GM19395 (cell line): Measurements from ENCODE around the gene SRRM4.
"Not testable (repeated sequence)": the region's sequence is repeated elsewhere in the genome, so short reads cannot be mapped to it uniquely, and the experiment has no call there.

ENCODE experiments used
- ATAC-seq: cut with Tn5 transposase; IDR thresholded peaks from one replicate; pipeline ENCODE4 v1.9.1; 2021; ENCODE audit warnings: mild to moderate bottlenecking, moderate library complexity; ENCODE audit not compliant: unreplicated experiment

Gene SRRM4

DNA sequence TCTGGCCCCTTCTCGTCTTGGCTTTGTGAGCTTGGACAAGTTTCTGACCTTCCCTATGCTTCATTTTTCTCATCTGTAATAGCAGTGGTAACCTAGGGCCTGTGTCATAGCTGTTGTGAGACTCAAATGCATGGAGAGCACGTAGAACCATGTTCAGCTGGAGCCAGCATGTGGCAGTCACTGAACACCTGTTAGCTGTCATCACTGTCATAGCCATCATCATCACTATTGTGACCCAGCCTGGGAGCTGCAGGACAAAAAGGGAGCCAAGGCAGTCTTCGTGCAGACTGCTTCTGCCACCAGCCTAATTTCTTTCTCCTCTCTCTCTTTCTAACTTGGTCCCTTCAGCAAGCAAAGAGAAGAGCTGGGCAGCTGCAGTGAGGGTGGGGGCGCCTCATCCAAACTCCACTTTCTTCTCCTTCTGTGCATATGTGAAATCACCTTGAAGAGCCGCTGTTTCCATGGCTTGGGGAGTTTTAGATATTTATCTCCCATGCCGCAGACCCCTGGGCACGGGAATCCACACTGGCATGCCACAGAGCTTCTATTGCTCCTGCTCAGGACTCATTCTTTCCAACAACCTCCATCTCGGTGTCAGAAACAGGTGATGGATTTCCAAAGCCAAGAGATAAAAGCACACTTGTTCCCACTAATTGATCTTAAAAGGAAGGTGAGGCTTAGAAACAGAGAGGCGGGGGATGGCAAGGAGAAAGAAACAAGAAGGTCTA is 87.0 kb downstream of the SRRM4 start:
- no peak for ATAC-seq

DNA sequence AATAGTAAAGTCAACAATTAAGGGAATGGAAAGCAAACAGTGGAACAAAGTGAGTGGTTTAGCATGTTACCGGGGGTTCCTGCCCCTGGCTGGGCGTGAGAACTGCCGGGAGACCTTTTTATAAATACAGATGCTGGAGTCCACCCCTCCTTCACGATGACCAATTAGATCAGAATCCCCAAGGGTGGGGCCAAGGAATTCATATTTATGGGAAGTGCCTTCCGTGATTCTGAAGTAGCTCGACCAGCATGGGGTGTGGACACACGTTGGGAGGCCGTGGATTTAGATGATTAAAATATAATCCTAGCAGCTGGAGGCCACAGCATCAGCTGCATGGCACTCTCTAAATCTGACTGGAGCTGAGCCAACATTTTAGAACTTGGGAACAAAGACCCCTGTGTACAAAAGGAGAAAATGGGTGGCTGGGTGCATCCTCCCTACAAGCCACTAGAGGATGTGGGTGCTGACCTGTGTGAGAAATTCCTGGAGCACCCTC is 87.9 kb downstream of the SRRM4 start:
- ATAC-seq, result no peak

DNA sequence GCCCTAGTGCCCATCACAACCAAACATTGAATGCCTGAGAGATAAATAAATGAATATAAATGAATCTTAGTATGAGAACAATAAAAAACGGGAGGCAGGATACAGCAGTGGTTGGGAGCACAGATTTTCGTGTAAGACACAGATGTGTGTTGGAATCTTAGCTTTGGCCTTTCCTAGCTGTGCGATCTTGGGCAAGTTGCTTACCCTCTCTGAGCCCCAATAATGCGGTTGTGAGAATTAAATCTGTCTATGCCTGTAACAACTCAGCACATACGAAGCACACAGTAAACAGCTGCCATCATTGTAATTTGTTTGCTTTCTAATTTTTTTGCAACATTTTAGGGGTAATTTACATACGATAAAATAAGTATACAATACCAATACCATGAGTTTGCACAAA is 89.8 kb downstream of the SRRM4 start:
- no peak for ATAC-seq

- ATAC-seq, result no peak
Measured at GRCh38 chr12:119071638-119072231, 90.4 kb downstream of the SRRM4 start.

GRCh38 chr12:119072440-119072839 is 91.1 kb downstream of the SRRM4 start:
- ATAC-seq, result no peak

GRCh38 chr12:119075222-119075787 is 94.0 kb downstream of the SRRM4 start:
- ATAC-seq, result no peak

GRCh38 chr12:119075918-119076317 is 94.6 kb downstream of the SRRM4 start:
- no peak for ATAC-seq

DNA sequence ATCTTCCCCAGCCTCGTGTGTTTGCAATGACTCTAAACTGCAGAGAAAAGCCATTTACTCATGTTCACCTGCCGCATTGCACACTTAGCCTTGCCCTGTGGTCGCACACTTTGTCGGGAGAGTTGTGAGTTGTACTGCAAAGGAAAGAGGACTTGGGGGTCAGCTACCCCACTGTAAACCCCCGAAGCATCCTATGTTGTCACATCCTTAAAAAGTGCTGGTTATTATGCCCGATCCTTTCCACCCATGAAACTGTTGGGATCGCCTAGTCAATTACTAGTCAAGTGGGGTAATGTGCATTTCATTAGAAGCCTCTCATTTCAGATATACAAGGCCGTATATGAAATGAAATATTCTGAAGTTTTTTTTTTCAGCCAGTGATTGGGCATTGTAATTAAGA is 98.2 kb downstream of the SRRM4 start:
- ATAC-seq, result no peak

GRCh38 chr12:119082016-119082415 is 100.7 kb downstream of the SRRM4 start:
- ATAC-seq, result no peak

- no peak for ATAC-seq
Measured at GRCh38 chr12:119082496-119082895, 101.2 kb downstream of the SRRM4 start.

DNA sequence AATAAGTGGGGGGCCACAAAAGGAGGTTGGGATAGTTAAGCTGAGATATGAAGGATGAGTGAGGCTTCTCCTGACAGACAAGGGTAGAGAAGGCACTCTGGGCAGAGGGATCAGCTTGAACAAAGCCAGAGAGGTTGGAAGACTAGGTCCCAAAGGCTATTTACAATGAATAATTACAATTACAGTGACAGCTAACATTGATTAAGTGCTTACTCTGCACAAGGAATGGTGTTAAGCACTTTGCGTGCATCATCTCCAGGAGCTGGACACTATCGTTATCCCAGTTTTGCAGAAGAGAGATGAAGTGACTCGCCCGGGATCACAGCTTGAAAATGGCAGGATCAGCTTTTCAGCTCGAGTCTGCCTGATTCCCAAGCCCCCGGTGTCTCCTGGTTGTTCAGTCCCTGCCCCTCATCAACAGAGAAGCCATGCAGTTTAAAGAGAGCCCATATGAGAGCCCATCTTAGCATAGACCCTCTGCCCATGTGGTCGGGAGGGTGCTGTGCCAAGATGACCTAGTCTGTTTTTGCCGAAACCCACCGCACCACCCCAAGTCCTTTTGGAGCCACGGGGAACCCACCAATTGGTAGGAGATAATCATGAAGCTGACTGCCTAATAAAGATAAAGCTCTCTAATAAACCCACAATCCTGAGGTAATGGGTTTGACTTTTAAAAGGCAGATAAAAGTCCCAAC is 107.5 kb downstream of the SRRM4 start:
- no peak for ATAC-seq

- no peak for ATAC-seq
Measured at GRCh38 chr12:119089380-119090013, 108.2 kb downstream of the SRRM4 start.

DNA sequence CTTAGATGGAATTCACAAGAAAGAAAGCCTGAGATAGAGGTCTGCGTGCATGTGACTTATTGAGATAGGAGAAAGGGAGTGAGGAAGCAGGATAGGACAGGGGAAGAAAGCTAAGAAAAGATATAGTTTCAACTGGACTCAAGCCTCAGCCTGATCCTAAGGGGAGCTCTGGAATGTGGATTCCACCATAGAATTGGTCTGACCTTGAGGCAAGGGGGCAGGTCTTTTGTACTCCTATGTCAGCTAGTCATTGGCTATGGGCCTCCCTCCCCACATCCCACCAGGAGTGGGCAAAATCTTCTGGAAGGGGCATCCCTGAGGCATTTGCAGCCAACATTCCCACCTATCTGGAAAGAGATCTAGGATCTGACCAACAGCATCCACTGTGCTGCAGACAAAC is 108.9 kb downstream of the SRRM4 start:
- ATAC-seq, result no peak

DNA sequence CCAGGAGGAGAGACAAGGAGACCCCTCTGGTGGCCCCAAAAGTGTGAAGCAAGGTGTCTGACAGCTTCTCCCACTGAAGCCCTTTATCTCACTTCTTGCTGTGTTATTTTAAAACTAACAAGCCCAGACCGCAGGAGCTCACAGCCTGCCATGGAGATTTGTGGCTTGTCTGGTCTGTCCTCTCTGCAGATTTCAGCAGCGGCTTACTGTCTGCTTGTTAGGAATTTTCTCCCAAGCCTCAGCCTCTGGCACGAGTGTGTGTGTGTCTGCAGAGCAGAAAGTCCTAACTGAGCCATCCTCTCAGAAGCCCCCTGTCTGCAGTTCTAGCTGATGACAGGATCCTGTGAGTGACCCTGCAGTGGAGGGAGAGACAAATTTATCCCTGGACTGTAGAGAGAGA is 109.5 kb downstream of the SRRM4 start:
- ATAC-seq, result no peak

DNA sequence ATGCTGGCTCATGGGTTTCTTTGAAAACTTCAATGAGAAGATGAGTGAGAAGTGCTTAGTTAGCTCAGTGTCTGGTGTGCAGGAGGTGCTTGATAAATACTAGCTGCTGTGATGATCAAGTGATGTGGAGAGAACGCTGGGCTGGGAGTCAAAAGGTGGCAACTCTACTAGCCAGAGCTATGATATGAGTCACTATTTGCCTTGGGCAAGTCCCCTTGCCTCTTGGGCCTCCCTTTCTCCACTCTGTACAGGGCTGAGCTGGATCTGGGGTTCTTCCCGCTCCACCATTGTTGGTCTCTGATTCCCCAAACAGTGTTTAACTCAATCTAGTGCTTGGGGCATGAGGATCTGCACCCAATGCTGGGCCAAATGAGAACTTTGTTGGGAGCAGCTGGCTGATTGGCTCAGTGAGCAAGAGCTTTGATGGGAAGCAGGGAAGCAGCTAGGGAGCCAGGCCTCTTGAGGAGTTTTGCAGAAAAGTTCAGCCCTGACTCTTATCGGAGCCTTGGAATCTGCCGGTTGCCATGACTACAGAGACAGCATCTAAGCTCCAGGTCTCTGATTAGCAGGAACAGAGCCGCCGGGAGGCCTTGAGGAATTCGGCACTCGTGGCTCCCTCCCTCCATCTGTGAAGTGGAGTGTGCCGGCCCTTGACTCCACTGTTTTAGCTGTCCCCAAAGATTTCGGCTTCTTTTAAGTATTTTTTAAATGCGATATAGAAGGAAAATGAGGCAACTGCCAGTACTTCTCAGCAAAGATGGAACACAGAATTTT is 115.3 kb downstream of the SRRM4 start:
- no peak for ATAC-seq

DNA sequence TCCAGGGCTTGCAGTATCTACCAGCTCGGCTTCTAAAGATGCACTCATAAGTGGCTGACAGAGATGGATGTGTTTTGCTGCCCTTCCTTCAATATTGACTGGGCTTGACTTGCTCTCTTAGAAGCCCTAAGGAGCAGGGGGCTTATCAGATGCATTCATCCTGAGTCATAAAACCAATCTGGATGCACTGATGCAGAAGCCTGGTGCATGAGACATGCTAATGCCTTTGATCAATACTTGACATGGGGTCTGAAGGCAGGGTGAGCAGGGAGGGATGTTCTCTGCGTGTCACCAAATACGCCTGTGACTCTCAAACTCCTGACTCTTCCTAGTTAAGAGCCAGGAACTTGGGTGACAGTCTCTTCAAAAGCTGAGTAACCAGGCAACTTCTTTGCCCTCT is 119.6 kb downstream of the SRRM4 start:
- ATAC-seq, result no peak

- ATAC-seq, result no peak
Measured at GRCh38 chr12:119102274-119102673, 120.9 kb downstream of the SRRM4 start.

DNA sequence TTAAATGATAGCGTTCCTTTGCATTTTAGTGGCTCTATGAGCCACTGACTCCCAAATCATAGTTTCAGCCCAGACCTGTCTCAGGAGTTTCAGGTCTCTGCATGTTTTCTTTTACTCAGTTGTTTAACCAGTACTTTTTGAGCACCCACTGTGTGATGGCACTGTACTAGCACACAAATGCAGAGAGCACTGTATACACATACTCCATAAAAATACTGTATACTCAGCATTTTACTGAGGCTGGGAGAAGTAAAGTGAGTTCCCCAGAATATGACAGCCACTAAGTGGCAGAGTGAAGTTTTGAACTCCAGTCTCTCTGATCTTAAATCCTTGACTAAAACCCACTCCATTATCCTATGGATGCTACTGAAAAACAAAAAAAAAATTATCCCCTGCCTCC is 121.4 kb downstream of the SRRM4 start:
- no peak for ATAC-seq

GRCh38 chr12:119104969-119105368 is 123.6 kb downstream of the SRRM4 start:
- ATAC-seq, result not testable (repeated sequence)

DNA sequence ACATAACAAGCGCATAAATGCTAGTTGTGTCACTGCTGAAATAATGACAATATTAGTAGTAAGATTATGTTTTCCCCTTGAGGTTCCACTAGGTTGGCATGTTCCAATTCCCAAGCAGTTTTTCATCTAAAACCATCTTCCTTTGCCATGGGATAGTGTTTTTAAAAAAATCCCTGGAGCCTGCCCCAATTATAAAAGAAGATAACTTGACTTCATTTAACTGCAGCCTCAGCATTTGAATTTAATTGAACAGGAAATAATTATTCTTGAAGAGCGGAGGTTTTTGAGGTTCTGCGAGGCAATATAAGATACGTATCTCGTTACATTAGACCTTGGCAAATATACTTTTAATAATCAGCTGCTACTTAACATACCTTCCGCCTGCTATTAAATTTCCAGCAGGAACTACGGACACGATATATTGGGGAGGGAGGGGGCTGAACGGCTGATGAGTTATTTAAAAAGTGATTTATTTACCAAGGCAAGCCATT is 132.2 kb downstream of the SRRM4 start:
- ATAC-seq, result no peak
